ENCODE measurements around the gene DIP2C.
"Not testable (repeated sequence)": the region's sequence is repeated elsewhere in the genome, so short reads cannot be mapped to it uniquely, and the experiment has no call there.

Gene DIP2C

GRCh38 chr10:693506-693905 is 4.0 kb upstream of the DIP2C start:
- DNase-seq: peak; percentile 1

DNA sequence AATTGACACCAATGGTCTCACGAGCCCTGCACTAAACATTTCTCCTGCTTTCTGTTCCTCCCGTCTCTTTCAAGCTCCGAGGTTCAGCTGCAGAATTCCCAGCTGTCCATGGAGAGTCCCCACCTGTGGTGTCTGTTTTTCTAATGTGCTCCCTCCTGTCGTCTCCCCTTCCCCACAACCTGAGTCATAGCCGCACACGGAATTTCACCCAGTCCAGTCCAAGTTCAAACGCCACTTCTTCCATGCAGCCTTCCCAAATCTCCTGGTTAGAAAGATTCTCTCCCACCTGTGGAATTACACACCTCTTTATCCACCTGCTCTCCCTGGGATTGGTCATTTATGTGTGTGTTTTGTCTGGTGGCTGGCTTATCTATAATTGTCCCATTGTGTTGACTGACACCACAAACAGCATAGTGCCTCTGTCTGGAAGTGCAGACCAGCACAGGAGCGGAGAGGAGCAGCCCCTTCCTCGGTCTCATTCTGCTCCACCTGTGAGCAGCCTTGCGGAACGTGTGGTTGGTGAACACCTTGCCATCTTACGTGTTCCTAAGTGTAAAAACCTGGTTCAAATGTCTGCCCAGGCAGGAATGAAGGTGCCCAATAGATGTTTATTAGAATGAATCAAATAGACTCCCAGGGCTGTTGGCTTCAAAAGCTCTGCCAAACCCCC is 3.3 kb upstream of the DIP2C start:
- no peak for DNase-seq

GRCh38 chr10:691216-691615 is 1.7 kb upstream of the DIP2C start:
- DNase-seq: no peak

DNA sequence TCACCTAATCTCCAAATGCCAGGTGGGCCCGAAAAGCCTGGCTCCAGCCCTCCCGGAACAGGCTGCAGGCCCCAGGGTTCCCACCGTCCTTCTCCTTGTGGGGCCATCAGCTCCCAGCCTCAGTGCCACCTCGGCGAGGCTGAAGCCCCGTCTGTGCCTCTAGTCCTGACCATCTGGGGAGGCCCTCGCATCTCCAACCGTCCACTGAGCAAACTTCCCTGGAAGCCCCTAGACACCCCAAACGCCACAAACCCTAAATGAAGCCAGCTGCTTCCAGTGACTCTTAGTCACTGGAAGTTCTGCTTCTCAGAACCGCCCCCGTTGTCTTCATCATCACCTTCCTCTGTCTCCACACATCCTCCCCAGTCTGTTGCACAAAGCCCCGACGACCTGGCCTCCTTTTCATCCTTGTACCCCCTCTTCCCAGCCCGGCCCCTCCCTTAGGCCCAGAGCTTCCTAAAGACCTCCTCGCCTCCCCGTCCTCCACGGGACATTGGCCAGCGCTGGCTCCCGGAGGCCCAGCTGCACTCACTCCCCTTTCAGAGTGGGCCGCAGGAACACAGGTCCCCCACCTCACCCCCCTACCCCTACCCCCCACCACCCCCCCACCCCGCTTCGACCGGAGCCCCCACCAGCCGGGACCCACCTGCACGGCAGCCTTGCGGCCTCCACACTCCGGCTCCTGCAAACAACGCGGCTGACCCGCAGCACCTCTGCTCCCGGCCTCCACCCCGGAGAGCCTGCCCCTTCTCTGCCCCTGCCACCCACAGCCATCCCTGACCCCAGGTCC is 1.1 kb upstream of the DIP2C start:
- DNase-seq: no peak

DNA sequence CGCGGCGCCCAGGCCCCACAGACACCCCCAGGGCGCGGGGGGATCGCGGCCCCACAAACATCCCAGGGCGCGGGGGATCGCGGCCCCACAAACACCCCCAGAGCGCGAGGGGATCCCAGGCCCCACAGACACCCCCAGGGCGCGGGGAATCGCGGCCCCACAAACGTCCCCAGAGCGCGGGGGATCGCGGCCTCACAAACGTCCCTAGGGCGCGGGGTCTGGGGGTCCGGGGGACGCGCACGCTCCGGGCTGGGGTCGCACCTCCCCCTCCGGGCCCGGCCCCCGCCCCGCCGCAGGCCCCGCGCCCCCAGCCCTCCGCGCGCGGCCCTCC is 382 bp downstream of the DIP2C start:
- no peak for DNase-seq

GRCh38 chr10:688312-689120 is 952 bp downstream of the DIP2C start:
- no peak for DNase-seq

- DNase-seq: no peak
These were observed 1.7 kb downstream of the DIP2C start for GRCh38 chr10:687583-688311.

GRCh38 chr10:686155-686931 is 3.1 kb downstream of the DIP2C start:
- DNase-seq: no peak

GRCh38 chr10:685613-686012 is 3.9 kb downstream of the DIP2C start:
- no peak for DNase-seq

DNA sequence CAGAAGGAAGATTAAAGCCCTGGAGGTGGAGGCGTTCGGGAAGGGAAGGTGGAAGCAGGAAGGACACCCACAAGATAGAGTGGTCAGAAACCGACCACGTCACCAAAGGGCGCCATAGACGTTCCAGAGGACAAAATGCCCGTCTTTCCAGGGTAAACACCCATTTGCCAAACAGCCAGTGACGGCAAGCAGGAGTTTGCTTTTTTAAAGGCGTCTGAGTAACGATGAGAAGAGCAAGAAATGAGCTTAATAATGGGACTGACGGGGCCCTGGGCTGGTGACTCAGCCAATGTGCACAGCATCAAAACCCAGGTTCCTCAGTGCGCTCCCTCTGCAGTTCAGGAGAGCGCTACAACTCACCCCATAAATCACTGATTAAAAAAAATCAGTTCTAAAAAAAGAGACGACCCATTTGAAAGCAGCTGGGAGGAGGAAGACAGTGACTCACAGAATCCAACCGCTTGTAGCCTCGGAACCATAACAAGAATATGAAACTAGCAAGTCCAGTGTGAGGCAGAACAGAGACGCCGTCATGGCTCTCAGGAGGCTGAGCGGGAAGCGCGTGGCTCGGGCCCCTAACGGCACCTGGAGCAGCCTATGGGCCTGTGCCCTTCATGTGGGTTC is 5.9 kb downstream of the DIP2C start:
- DNase-seq: no peak

DNA sequence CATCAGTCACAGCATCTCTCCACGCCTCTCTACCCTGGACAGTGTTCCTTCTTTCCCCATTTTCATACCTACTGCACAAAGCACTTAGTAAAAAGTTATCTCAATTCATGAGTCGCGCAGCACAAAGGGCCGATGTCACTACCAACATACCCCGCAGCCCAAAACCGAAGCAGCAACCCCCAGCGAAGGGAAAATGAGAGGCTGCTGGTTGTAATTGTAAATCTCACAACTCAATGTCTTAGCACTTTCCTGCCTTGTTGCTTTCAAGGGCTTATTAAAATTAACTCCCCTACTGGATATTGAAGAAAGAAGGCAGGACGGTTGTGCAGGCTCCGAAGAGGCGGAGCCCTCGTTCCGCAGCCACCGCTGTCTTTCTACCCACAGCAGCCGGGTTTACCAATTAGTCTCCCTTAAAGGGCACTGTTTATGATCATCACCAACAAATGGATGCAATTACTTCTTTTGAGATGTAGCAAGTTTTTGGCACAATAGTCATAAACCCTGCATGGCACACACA is 6.5 kb downstream of the DIP2C start:
- DNase-seq: no peak

DNA sequence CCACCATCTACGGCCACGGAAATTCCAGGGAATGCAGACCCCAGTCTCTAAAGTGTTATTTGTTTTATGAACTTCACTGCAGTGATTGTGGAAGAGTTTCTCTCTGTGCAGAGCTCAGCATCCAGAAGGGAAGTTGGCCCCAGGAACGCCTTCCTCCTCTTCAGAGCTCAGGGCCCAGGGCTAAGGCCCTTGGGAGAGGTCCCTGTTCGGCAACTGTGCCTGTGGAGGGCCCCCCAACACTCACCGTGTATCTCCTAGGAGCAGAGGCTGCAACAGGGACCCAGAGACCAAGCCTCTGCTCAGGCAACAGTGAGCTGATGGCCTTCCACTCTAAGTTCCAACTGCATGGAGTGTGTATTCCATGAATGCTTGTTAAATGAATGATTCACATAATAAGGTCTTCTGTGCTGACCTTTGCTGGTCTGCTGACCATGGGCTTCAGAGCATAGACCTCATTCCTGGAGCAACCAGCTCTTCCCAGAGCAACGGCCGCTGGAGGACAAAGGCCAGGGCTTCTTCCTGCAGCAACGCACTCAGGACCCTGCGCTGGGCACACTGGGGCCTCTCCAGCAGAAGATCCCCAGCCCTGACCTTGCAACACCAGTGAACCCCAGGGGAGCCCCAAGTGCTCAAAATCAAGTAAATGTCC is 7.7 kb downstream of the DIP2C start:
- no peak for DNase-seq

DNA sequence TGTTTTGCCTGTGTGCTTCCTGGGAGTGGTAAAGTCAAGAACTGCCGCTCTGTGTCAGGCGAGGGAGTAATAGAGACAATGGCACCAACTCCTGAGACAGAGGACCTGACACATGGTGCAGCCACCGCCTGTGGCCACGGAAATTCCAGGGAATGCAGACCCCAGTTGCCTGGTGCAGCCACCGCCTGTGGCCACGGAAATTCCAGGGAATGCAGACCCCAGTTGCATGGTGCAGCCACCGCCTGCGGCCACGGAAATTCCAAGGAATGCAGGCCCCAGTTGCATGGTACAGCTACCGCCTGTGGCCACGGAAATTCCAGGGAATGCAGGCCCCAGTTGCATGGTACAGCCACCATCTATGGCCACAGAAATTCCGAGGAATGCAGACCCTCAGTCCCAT is 8.7 kb downstream of the DIP2C start:
- no peak for DNase-seq

GRCh38 chr10:680146-680545 is 9.3 kb downstream of the DIP2C start:
- peak; percentile 3 for DNase-seq

GRCh38 chr10:679556-679955 is 9.9 kb downstream of the DIP2C start:
- DNase-seq: no peak

- not testable (repeated sequence) for DNase-seq
These were observed 10.8 kb downstream of the DIP2C start for GRCh38 chr10:678662-679005.

DNA sequence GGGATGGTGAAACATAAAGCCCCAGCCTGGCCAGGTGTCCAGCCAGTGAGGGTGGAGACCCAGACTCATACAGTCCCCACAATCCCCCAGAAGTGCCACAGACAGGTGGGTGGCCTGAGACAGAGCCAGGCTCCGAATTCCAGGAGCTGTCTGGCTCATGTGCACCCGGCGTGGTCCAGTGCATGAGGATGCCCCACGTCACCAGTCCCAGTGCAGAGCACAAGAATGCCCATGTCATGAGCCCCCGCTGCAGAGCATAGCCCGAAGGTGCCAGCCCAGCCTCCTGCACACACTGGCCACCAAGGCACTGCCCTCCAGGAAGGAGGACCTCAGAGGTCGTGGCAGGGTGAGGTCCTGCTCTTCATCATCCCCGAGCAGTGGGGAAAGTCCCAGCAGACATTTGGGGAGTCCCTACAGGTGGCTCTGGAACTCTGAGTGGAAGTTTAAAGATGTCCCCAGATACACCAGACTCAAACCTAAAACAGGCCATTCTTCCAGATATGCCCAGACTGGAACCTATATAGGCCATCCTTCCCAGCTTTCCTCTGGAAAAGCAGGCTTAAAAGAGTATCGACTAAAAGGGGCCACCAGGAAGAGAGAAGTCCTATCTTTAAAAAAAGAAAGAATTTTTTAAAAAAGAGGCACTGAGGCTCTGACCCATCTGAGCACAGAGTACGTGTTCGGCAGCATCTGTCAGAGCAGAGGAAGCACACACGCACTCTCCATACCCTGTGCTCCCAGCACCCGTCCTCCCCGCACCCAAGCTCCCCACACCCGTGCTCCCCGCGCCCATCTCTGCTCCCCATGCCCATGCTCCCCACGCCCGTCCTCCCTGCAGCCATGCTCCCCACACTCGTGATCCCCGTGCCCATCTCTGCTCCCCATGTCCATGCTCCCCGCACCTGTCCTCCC is 11.5 kb downstream of the DIP2C start:
- DNase-seq: no peak

DNA sequence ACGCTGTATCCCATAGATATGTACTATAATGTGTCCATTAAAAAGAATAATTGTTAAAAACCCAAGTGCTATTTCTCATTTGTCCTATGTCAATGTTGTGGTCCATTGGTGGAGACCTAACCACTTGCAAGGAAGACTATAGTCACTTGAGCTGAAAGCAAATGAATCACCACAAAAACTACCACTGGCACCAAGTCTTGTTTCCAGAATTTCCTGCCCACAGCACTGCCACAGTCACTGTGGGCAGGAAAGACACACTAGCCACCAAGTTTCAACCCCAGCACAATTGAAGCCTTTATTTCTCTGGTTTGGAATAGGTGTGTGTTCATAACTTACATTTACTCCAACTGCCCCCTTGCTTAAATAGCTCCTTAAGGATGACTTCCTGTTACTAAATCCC is 12.4 kb downstream of the DIP2C start:
- no peak for DNase-seq

GRCh38 chr10:676178-676577 is 13.3 kb downstream of the DIP2C start:
- DNase-seq: no peak

GRCh38 chr10:675532-675931 is 13.9 kb downstream of the DIP2C start:
- no peak for DNase-seq
